ENCODE results near the gene RNPC3.

Gene RNPC3

DNA sequence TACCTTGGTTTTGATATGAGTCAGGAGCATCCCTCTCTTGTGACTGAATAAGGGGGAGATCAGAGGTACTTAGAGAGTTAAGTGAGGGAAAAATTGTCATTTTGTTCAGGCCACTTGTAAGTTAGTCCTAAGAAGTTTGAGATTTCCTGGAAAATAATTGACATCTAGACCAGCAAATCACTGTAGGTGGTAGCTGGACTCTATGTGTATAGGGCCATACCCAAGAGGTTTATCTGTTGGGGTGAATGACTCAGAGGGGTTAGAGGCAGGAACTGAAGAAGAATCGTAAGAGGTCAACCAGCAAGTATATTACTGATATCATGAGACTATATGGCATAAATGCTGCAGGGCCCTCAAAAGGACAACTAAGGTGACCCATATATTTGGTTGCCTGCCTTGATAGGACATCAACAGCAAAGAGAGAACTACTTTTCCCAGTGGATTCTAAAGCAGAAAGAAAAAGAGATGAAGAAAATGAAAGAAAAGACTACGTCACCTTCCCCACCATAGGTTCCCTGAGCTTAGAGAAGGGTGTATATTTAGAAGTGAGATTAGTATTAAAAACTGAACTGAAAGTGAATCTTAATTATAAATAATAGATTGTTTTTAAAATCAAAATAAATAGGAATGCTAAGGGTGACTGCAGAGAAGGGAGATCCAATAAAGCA lies 8.0 kb upstream of the RNPC3 start:
- no peak for DNase-seq (ENCODE audit: extremely low spot score)
- TF ChIP-seq BHLHE40 (IDR thresholded peaks at IDR 0.05; ENCODE audit: borderline replicate concordance): no peak
- no peak for TF ChIP-seq ZNF384 (IDR thresholded peaks at IDR 0.05)
- ChIA-PET CTCF (no interaction called here), POLR2A (interaction anchor here (1.0 kb wide), 1 partner anchor 8 kb away, joined by 3 read pairs; the partner anchor contains the start of gene RNPC3)

- ChIA-PET CTCF (no interaction called here), POLR2A (no interaction called here)
- no peak for DNase-seq (ENCODE audit: extremely low spot score)
- TF ChIP-seq CTBP1 (IDR thresholded peaks at IDR 0.05; ENCODE audit: borderline replicate concordance) (no peak), ARNT (IDR thresholded peaks at IDR 0.05) (no peak), ELF4 (IDR thresholded peaks at IDR 0.05) (no peak), BHLHE40 (IDR thresholded peaks at IDR 0.05; ENCODE audit: borderline replicate concordance) (no peak), PKNOX1 (IDR thresholded peaks at IDR 0.05) (no peak), ZNF384 (IDR thresholded peaks at IDR 0.05) (no peak), FOXA1 (IDR thresholded peaks at IDR 0.05) (no peak), LEF1 (IDR thresholded peaks at IDR 0.05; ENCODE audit: borderline replicate concordance) (no peak), L3MBTL2 (conservative IDR thresholded peaks at IDR 0.05) (no peak)
Measured at GRCh38 chr1:103520822-103521221, 4.7 kb upstream of the RNPC3 start.

- TF ChIP-seq ZNF384 (IDR thresholded peaks at IDR 0.05): no peak
- no peak for TF ChIP-seq HDGF (IDR thresholded peaks at IDR 0.05; ENCODE audit: borderline replicate concordance)
- no peak for TF ChIP-seq CTBP1 (IDR thresholded peaks at IDR 0.05; ENCODE audit: borderline replicate concordance)
- TF ChIP-seq TARDBP (IDR thresholded peaks at IDR 0.05): no peak
- TF ChIP-seq ELF4 (IDR thresholded peaks at IDR 0.05): no peak
- TF ChIP-seq FOXK2 (IDR thresholded peaks at IDR 0.05): no peak
- no peak for TF ChIP-seq FOXA1 (IDR thresholded peaks at IDR 0.05)
- TF ChIP-seq BHLHE40 (IDR thresholded peaks at IDR 0.05; ENCODE audit: borderline replicate concordance): no peak
- TF ChIP-seq LEF1 (IDR thresholded peaks at IDR 0.05; ENCODE audit: borderline replicate concordance): no peak
- no peak for TF ChIP-seq FOXM1 (IDR thresholded peaks at IDR 0.05; ENCODE audit: borderline replicate concordance)
- TF ChIP-seq ARNT (IDR thresholded peaks at IDR 0.05): no peak
- no peak for TF ChIP-seq PKNOX1 (IDR thresholded peaks at IDR 0.05)
- no peak for TF ChIP-seq SUZ12 (IDR thresholded peaks at IDR 0.05)
- TF ChIP-seq NFRKB (IDR thresholded peaks at IDR 0.05): no peak
- no peak for TF ChIP-seq L3MBTL2 (conservative IDR thresholded peaks at IDR 0.05)
- TF ChIP-seq SP1 (IDR thresholded peaks at IDR 0.05): no peak
- DNase-seq (ENCODE audit: extremely low spot score): no peak
- CTCF ChIA-PET: no interaction called here
- POLR2A ChIA-PET: no interaction called here
Measured at GRCh38 chr1:103523346-103523745, 2.2 kb upstream of the RNPC3 start.

DNA sequence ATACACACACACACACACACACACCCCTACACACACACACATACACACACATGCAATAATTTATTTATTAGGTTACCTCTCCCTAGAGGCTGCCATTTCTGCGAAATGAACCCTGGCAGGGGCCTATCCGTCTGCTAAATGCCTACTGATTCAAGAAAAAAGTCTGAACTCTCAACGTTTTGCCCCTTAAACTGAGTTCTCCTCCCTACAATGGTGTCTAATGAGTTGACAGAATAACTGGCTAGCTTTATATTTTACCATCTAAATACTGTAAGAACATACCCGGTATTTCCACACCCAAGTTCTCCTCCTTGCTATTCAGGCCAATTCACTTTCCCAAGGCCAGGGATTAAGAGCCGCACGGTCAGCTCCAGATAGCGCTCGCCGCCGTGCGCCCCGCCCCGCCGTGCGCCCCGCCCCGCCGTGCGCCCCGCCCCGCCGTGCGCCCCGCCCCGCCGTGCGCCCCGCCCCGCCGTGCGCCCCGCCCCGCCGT lies 339 bp upstream of the RNPC3 start:
- DNase-seq (ENCODE audit: extremely low spot score): peak; percentile 70
- TF ChIP-seq SP1 (IDR thresholded peaks at IDR 0.05) (no peak), HDGF (IDR thresholded peaks at IDR 0.05; ENCODE audit: borderline replicate concordance) (no peak), FOXM1 (IDR thresholded peaks at IDR 0.05; ENCODE audit: borderline replicate concordance) (no peak), ARNT (IDR thresholded peaks at IDR 0.05) (no peak), L3MBTL2 (conservative IDR thresholded peaks at IDR 0.05) (no peak), BHLHE40 (IDR thresholded peaks at IDR 0.05; ENCODE audit: borderline replicate concordance) (no peak), TARDBP (IDR thresholded peaks at IDR 0.05) (no peak), ELF4 (IDR thresholded peaks at IDR 0.05) (no peak), LEF1 (IDR thresholded peaks at IDR 0.05; ENCODE audit: borderline replicate concordance) (no peak), NFRKB (IDR thresholded peaks at IDR 0.05) (no peak), CTBP1 (IDR thresholded peaks at IDR 0.05; ENCODE audit: borderline replicate concordance) (no peak), PKNOX1 (IDR thresholded peaks at IDR 0.05) (no peak), FOXA1 (IDR thresholded peaks at IDR 0.05) (no peak), SUZ12 (IDR thresholded peaks at IDR 0.05) (no peak), ZNF384 (IDR thresholded peaks at IDR 0.05) (no peak), FOXK2 (IDR thresholded peaks at IDR 0.05) (no peak)
- ChIA-PET POLR2A (interaction anchor here (0.7 to 1.7 kb wide), 4 partner anchors 8 to 72 kb away, joined by 3 to 5 read pairs (median 4); no protein-coding TSS in a partner anchor), CTCF (interaction anchor here (1.1 kb wide), 1 partner anchor 11 kb away, joined by 4 read pairs; no protein-coding TSS in a partner anchor)

DNA sequence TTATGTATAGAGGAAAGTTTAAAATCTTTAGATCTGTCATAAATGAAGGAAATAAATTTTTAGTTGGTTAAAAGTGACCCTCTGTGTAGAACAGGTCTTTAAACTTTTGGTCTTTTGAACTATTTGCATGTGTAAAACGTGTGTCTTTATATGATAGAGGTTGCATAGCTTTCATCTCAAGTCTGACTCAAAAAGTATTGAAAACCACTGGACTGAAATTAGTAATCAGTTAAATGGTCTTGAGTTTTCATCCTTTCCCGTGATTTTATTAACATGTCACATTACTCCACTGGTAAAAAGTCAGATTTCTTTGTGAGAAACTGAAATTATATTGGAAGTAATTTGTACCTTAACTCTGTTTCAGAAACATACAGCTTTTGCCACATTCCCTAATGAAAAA lies 1.8 kb downstream of the RNPC3 start:
- ChIA-PET CTCF (no interaction called here), POLR2A (no interaction called here)
- no peak for DNase-seq (ENCODE audit: extremely low spot score)
- TF ChIP-seq FOXA1 (IDR thresholded peaks at IDR 0.05) (no peak), ARNT (IDR thresholded peaks at IDR 0.05) (no peak), SP1 (IDR thresholded peaks at IDR 0.05) (no peak), FOXM1 (IDR thresholded peaks at IDR 0.05; ENCODE audit: borderline replicate concordance) (no peak), LEF1 (IDR thresholded peaks at IDR 0.05; ENCODE audit: borderline replicate concordance) (no peak), PKNOX1 (IDR thresholded peaks at IDR 0.05) (no peak), ZNF384 (IDR thresholded peaks at IDR 0.05) (no peak), CTBP1 (IDR thresholded peaks at IDR 0.05; ENCODE audit: borderline replicate concordance) (no peak), ELF4 (IDR thresholded peaks at IDR 0.05) (no peak), BHLHE40 (IDR thresholded peaks at IDR 0.05; ENCODE audit: borderline replicate concordance) (no peak), TARDBP (IDR thresholded peaks at IDR 0.05) (no peak), L3MBTL2 (conservative IDR thresholded peaks at IDR 0.05) (no peak), SUZ12 (IDR thresholded peaks at IDR 0.05) (no peak)
